Measurements from ENCODE around the gene TNRC6B. TPM values are rescaled to one million over a fixed set of nuclear protein-coding genes. Genes with fewer than 3 reads are reported as not detected.
"Not testable (repeated sequence)": the region's sequence is repeated elsewhere in the genome, so short reads cannot be mapped to it uniquely, and the experiment has no call there.

Gene TNRC6B
- total RNA-seq, 2 donors from 2014 or later = 45.3 to 59.1 TPM

DNA sequence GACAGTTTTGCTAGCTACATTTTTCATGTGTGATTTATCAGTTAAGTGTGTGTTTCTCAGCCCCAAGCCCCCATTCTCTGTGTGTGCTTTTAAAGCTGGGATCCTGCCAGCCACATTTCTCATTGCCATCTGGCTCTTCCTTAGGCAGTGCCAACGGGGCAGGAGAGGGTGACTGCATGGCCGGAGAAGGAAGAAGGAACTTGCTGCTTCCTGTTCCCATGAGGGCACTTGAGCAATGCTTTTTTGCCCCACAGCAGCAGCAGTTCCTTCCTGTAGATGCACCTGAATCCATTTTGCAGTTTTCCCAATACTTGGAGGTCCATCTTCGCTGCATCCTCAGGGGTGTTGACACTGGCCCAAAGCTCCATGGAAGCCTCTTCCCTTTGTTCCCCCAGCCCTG is 37.5 kb downstream of the TNRC6B start:
- no peak for ATAC-seq (replicated peaks)
- Mint-ChIP-seq H3K36me3 (ENCODE audit: low read depth) (no peaks in the 10 kb centered on the region), H3K4me3 (peak overlapping the region; percentile 87), H3K27me3 (no peaks in the 10 kb centered on the region), H3K4me1 (peaks cover 75% of the 10 kb centered on the region), H3K27ac (peak overlapping the region; percentile 90), H3K9me3 (no peaks in the 10 kb centered on the region)

DNA sequence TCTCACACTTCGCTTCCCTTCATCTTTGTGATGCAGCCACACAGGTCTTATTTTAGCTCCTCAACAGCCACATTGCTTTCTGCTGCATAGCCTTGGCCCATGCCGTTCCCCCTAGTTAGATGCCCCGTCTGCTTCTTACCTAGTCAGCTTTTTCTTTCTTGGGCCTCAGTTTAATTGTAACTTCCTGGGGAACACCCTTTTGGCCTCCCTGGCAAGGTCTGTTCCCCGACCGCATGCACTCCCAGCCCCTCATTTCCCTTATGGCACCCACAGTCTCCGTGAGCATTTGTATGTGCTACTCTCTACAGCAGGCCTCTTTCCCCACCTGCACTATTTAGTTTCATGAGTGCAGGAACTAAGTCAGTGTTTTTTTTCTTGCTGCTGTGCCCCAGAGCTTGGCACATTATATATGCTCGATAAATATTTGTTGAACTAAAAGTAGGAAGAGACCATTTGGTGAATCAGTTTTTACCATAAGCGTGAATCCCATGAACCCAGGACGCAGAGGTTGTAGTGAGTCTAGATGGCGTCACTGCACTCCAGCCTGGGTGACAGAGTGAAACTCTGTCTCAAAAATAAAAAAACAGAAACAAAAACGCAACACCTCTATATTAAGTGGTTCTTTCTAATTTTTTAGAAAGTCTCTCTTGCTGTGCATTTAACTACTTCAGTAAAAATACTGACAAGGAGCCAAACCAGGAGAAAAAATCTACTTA is 38.5 kb downstream of the TNRC6B start:
- Mint-ChIP-seq H3K27me3 (no peaks in the 10 kb centered on the region), H3K9me3 (no peaks in the 10 kb centered on the region), H3K27ac (peak overlapping the region; percentile 90), H3K4me3 (peak overlapping the region; percentile 87), H3K36me3 (ENCODE audit: low read depth) (no peaks in the 10 kb centered on the region), H3K4me1 (peaks cover 67% of the 10 kb centered on the region)
- ATAC-seq (replicated peaks) = peak; percentile 83

DNA sequence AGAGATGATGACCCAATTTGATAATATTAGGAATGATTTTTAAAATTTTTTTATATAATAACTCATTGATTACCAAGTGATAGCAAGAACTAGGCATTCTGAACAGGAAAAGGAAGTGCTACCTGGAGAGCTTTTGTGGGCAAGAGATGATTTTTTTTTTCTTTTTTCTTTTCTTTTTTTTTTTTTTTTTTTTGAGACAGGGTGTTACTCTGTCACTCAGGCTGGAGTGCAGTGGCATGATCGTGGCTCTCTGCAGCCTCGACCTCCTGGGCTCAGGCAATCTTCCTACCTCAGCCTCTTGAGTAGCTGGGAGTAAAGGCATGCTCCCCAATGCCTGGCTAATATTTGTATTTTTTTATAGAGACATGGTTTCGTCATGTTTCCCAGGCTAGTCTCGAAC is 40.4 kb downstream of the TNRC6B start:
- H3K27ac Mint-ChIP-seq = peak overlapping the region; percentile 76

DNA sequence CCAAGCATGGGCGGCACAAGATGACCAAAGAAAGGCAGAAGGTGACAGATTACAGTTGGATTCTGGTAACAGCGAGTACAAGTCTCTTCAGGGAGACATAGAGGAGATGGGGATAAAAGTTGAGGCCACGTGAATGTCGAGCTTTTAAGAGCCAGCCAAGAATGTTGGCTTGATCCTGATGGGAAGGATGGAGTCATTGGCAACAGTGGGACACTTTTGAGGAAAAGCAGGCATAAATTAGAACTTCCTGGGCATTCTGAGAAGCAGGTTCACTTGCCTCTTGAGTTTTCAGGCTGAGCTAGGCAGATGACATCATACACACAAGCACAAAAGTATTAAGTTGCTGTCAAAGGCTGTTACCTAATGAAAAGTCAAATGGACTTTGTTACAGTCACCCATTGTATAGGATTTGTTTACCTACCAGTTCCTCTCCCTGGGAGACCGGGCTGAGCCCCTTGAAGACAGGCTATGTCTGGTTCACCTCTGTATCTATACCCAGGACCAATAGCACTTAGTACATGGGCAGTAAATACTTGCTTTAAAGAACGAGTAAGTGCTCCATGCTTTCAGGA is 41.1 kb downstream of the TNRC6B start:
- H3K27me3 Mint-ChIP-seq = no peaks in the 10 kb centered on the region
- peak overlapping the region; percentile 76 for H3K27ac Mint-ChIP-seq
- no peaks in the 10 kb centered on the region for H3K36me3 Mint-ChIP-seq (ENCODE audit: low read depth)
- no peak overlapping the region for H3K4me3 Mint-ChIP-seq
- H3K9me3 Mint-ChIP-seq = no peaks in the 10 kb centered on the region
- no peak for ATAC-seq (replicated peaks)
- peaks cover 57% of the 10 kb centered on the region for H3K4me1 Mint-ChIP-seq

More for the DNA sequence above, 40.4 kb downstream of the TNRC6B start:
- H3K4me1 Mint-ChIP-seq = peaks cover 56% of the 10 kb centered on the region
- H3K4me3 Mint-ChIP-seq = no peak overlapping the region
- no peaks in the 10 kb centered on the region for H3K9me3 Mint-ChIP-seq
- H3K36me3 Mint-ChIP-seq (ENCODE audit: low read depth) = no peaks in the 10 kb centered on the region
- ATAC-seq (replicated peaks) = no peak
- no peaks in the 10 kb centered on the region for H3K27me3 Mint-ChIP-seq

DNA sequence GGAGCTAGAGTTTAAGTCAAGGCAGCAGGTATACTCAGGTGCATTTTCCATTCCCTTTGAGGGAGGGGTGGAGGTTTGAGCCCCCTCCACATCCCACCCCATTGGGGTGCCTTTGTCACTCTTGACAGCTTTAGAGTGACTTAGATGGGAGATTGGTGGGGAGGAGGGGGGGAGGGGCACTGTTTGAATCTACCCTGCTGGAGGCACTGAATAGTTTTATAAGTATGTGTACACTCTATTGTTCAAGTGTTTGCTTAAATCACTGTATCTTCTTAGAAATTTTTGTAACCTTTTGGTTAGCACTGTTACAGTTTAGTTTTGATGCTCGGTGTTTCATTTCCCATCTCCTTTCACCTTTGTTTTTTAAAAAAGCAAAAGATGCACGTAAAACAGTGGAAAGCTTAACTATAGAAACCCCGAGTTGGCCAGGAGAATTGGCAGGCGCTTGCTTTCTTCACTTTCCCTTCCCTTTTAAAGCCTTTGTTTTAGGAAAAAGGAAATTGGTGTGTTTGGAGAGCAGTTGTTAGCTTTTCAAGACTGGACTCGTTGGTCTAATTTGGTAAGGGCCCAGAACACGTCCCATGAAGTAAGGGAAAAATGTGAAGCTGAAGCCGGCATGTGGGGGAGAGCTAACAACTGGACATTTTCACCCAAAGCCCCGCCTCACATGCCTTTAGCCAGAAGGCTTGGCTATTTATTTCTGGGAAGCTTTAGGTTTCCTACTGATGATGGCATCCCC is 42.8 kb downstream of the TNRC6B start:
- no peaks in the 10 kb centered on the region for H3K9me3 Mint-ChIP-seq
- H3K4me1 Mint-ChIP-seq = peaks cover 56% of the 10 kb centered on the region
- H3K4me3 Mint-ChIP-seq = no peak overlapping the region
- peak overlapping the region; percentile 76 for H3K27ac Mint-ChIP-seq
- H3K36me3 Mint-ChIP-seq (ENCODE audit: low read depth) = no peaks in the 10 kb centered on the region
- ATAC-seq (replicated peaks) = no peak
- no peaks in the 10 kb centered on the region for H3K27me3 Mint-ChIP-seq

DNA sequence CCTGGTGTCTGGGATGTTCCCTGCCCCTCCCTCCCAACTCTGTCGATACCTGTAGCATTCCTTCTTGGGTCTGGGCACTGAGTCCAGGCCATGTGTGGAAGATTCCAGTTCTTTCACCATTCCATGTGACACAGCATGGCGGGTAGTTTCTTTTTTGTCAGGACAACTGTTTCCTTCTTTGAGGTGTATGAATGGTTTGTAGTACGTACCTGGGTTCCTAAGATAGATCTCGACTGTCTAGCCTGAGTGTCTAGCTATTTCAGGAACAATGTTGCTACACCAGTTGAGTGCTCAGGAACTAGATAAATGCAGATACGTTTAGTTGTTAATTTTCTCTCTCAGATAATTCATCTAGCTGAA is 43.3 kb downstream of the TNRC6B start:
- Mint-ChIP-seq H3K36me3 (ENCODE audit: low read depth) (no peaks in the 10 kb centered on the region), H3K27me3 (no peaks in the 10 kb centered on the region), H3K27ac (no peak overlapping the region), H3K9me3 (no peaks in the 10 kb centered on the region), H3K4me3 (no peak overlapping the region), H3K4me1 (peaks cover 53% of the 10 kb centered on the region)
- no peak for ATAC-seq (replicated peaks)

DNA sequence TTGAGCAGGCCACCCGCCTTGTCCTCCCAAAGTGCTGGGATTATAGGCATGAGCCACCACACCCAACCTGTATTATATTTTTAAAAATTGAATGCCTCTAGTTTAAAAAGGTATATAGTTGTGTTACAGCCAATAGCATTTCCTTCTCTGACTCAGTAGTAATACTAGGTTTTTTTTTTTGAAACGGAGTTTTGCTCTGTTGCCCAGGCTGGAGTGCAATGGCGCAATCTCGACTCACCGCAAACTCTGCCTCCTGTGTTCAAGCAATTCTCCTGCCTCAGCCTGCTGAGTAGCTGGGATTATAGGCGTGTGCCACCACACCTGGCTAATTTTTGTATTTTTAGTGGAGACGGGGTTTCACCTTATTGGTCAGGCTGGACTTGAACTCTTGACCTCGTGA is 45.3 kb downstream of the TNRC6B start:
- H3K27me3 Mint-ChIP-seq; H3K9me3 Mint-ChIP-seq; H3K27ac Mint-ChIP-seq; ATAC-seq (replicated peaks); H3K4me3 Mint-ChIP-seq; H3K36me3 Mint-ChIP-seq (ENCODE audit: low read depth): not testable (repeated sequence)
- H3K4me1 Mint-ChIP-seq = peaks cover 47% of the 10 kb centered on the region

DNA sequence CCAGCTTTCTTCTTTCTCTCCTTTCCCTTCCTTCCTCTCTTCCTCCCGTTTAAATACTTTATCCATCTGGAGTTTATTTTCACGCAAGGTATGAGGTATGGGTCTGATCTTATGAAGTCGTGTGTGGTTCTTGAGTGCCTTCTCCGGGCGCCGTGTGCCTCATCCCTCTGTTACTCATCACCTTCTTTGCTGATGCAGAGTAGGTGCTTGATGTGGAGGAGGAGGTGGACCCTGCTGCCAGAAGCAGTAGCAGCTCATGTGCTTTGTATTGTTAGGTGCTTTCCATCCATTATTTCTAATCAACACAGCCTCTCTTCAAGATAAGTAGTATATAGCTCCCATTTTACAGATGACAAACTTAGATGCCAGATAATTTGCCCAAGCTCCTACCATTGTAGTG is 47.0 kb downstream of the TNRC6B start:
- no peaks in the 10 kb centered on the region for H3K27me3 Mint-ChIP-seq
- peak overlapping the region; percentile 56 for H3K4me3 Mint-ChIP-seq
- H3K27ac Mint-ChIP-seq = peak overlapping the region; percentile 55
- peaks cover 12% of the 10 kb centered on the region for H3K36me3 Mint-ChIP-seq (ENCODE audit: low read depth)
- ATAC-seq (replicated peaks) = peak; percentile 99
- H3K4me1 Mint-ChIP-seq = peaks cover 32% of the 10 kb centered on the region
- no peaks in the 10 kb centered on the region for H3K9me3 Mint-ChIP-seq

DNA sequence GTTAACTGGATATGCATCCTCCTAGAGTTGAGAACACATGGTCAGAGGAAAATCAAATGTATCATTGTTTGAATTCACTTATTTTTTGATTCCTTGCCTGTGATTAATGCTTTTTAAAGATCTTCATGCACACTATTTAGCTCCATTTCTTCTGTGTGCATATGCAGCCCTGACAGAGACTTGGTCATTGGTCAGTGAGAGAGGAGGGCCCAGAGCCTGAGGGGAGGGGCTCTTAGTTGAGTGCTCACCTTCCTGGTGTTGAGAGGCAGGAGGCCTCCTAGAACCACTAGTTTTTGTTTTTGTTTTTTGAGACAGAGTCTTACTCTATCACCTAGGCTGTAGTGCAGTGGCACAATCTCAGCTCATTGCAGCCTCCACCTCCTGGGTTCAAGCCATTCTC is 48.9 kb downstream of the TNRC6B start:
- H3K4me1 Mint-ChIP-seq = peaks cover 28% of the 10 kb centered on the region
- H3K27me3 Mint-ChIP-seq = no peaks in the 10 kb centered on the region
- H3K36me3 Mint-ChIP-seq (ENCODE audit: low read depth) = peaks cover 22% of the 10 kb centered on the region
- no peak overlapping the region for H3K4me3 Mint-ChIP-seq
- ATAC-seq (replicated peaks) = no peak
- H3K9me3 Mint-ChIP-seq = no peaks in the 10 kb centered on the region
- no peak overlapping the region for H3K27ac Mint-ChIP-seq

DNA sequence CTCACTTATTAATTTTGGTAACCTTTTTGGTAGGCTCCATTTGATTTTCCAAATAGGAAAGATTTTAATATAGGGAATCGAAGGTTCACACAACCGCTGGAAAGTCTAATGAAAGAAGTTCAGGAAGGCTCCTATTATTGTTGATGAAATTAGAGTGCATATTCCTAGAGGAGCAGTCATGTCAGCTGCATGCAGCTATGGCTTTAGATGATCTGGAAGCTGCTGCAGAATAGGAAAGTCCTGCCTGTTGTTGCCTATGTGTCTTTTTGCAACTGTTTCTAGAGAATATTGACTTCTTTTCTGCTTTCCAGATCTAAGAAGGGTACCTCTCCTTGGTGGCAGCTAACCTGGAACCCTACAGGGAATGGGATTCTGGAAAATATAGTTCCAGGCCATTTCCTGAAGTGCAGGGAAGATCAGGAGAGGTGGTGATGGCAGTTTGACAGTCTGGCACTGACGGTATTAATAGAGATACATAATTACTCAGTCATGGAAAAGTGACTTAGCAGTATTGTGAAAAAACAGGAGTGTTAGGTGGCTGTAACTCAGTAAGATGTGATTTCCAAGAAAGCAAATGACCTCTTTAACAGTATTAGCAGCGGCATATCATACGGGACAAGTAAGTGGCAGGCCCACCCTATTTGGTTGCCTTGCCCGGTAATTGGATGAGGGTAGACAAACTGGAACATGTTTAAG is 54.0 kb downstream of the TNRC6B start:
- H3K4me3 Mint-ChIP-seq = no peak overlapping the region

DNA sequence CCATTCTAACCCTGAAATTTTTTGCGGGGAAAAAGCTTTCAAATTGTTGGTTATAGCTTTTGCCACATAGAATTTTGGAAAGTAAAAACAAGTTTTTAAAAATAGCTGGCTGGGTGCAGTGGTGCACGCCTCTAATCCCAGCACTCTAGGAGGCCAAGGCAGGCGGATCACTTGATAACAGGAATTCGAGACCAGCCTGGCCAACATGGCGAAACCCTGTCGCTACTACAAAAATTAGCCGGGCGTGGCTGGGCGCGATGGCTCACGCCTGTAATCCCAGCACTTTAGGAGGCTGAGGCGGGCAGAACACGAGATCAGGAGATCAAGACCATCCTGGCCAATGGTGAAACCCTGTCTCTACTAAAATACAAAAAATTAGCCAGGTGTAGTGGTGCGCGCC is 54.9 kb downstream of the TNRC6B start:
- Mint-ChIP-seq H3K36me3 (ENCODE audit: low read depth) (peaks cover 51% of the 10 kb centered on the region), H3K27me3 (no peaks in the 10 kb centered on the region), H3K4me3 (no peak overlapping the region), H3K27ac (no peak overlapping the region), H3K4me1 (peaks cover 11% of the 10 kb centered on the region), H3K9me3 (no peaks in the 10 kb centered on the region)
- no peak for ATAC-seq (replicated peaks)

More for the DNA sequence above, 54.0 kb downstream of the TNRC6B start:
- Mint-ChIP-seq H3K36me3 (ENCODE audit: low read depth) (peaks cover 46% of the 10 kb centered on the region), H3K27ac (no peak overlapping the region), H3K9me3 (no peaks in the 10 kb centered on the region), H3K4me1 (peaks cover 8% of the 10 kb centered on the region), H3K27me3 (no peaks in the 10 kb centered on the region)
- no peak for ATAC-seq (replicated peaks)

DNA sequence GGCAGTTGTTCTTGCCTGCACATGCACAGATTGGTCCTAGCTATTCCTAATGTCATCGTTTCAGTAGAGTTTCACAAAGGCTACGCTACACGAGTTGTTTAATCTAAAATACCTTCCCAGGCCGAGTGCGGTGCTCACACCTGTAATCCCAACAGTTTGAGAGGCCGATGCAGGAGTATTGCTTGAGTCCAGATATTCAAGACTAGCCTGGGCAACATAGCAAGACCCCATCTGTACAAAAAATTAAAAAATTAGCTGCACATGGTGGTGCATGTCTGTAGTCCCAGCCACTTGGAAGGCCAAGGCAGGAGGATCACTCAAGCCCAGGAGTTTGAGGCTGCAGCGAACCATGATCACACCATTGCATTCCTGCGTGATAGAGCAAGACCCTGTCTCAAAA is 56.2 kb downstream of the TNRC6B start:
- ATAC-seq (replicated peaks) = no peak
- H3K4me3 Mint-ChIP-seq = no peak overlapping the region
- H3K9me3 Mint-ChIP-seq = no peaks in the 10 kb centered on the region

DNA sequence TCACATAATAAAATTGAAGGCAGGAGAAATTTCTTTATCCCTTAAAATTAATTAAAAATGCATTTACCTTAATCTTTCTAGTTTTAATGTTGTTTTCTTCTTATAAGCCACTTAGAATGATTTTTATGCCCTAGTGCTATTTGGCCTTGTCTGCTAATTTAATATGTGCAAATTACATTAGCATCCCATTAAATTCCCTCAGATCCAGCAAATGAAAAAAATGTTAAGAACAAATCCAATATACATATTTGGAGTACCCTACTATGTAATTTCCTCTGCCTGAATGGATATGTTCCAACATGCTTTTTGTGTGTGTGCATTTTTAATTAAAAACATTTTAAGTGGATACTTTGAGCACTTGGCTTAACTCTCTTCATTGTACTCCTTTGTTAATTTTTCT is 56.9 kb downstream of the TNRC6B start:
- H3K27ac Mint-ChIP-seq = no peak overlapping the region
- H3K4me1 Mint-ChIP-seq = peaks cover 31% of the 10 kb centered on the region
- no peaks in the 10 kb centered on the region for H3K9me3 Mint-ChIP-seq
- H3K4me3 Mint-ChIP-seq = no peak overlapping the region
- H3K27me3 Mint-ChIP-seq = no peaks in the 10 kb centered on the region
- ATAC-seq (replicated peaks) = no peak
- H3K36me3 Mint-ChIP-seq (ENCODE audit: low read depth) = peaks cover 44% of the 10 kb centered on the region

More for the DNA sequence above, 56.2 kb downstream of the TNRC6B start:
- no peak overlapping the region for H3K27ac Mint-ChIP-seq
- H3K27me3 Mint-ChIP-seq = no peaks in the 10 kb centered on the region
- peaks cover 51% of the 10 kb centered on the region for H3K36me3 Mint-ChIP-seq (ENCODE audit: low read depth)
- peaks cover 23% of the 10 kb centered on the region for H3K4me1 Mint-ChIP-seq

DNA sequence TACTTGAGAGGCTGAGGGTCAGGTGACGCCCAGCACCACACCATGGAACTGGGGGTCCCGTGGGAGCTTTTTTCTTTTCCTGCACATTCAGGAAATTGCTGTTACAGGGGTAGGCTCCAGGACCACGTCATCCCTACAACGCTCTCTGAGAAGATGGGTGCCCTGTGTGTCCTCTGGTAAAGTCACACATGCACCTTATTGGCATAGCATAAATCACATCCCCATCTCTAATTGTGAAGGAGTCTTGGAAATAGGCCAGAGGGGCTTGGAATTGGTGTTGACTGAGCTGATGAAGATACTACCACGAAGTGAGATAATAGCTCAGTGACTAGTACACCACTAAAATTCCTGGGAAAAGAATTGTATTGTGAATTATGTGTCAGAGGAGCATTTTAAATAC is 57.6 kb downstream of the TNRC6B start:
- ATAC-seq (replicated peaks) = no peak
- Mint-ChIP-seq H3K36me3 (ENCODE audit: low read depth) (peaks cover 39% of the 10 kb centered on the region), H3K4me3 (no peak overlapping the region), H3K27ac (no peak overlapping the region), H3K4me1 (peaks cover 35% of the 10 kb centered on the region), H3K9me3 (no peaks in the 10 kb centered on the region), H3K27me3 (no peaks in the 10 kb centered on the region)
